Measurements from ENCODE around the gene SPINT4.
"Not testable (repeated sequence)": the region's sequence is repeated elsewhere in the genome, so short reads cannot be mapped to it uniquely, and the experiment has no call there.

The SPINT4 gene

GRCh38 chr20:45722047-45722446, at the start of gene SPINT4:
Gene SPINT4, plus strand, starts transcription at chr20:45722347. Its CDS starts 21 bp downstream, at chr20:45722368.
- no peak for DNase-seq

- DNase-seq: no peak
These were observed 49.4 kb upstream of the SPINT4 start for GRCh38 chr20:45672765-45673164.

GRCh38 chr20:45679650-45680049, 42.5 kb upstream of the SPINT4 start:
- DNase-seq: no peak

- DNase-seq: no peak
These were observed 36.3 kb upstream of the SPINT4 start for GRCh38 chr20:45685896-45686295.

- not testable (repeated sequence) for DNase-seq
These were observed 28.8 kb upstream of the SPINT4 start for GRCh38 chr20:45693346-45693745.

DNA sequence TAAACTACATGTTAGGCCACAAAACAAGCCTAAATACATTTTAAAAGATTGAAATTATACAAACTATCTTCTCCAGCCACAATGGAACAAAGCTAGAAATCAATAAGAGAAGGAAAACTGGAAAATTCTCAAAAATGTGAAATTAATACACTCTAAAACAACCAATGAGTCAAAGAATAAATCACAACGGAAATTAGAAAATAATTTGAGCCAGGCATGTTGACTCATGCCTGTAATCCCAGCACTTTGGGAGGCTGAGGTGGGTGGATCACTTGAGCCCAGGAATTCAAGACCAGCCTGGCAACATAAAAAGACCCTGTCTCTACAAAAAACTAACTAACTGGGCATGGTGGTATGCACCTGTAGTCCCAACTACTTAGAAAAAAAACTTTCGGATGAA, 26.7 kb upstream of the SPINT4 start:
- DNase-seq: no peak

GRCh38 chr20:45701104-45701503, 21.0 kb upstream of the SPINT4 start:
- no peak for DNase-seq

- no peak for DNase-seq
These were observed 20.3 kb upstream of the SPINT4 start, which contains the start of gene WFDC13 for GRCh38 chr20:45701873-45702272. Gene WFDC13, plus strand, starts transcription at chr20:45702038. Its CDS starts 86 bp downstream, at chr20:45702124.

- no peak for DNase-seq
These were observed 17.0 kb upstream of the SPINT4 start, which contains the start of gene WFDC10B for GRCh38 chr20:45704969-45705637. Gene WFDC10B, minus strand, starts transcription at chr20:45705019. Its CDS starts 19,027 bp downstream, at chr20:45685992.

DNA sequence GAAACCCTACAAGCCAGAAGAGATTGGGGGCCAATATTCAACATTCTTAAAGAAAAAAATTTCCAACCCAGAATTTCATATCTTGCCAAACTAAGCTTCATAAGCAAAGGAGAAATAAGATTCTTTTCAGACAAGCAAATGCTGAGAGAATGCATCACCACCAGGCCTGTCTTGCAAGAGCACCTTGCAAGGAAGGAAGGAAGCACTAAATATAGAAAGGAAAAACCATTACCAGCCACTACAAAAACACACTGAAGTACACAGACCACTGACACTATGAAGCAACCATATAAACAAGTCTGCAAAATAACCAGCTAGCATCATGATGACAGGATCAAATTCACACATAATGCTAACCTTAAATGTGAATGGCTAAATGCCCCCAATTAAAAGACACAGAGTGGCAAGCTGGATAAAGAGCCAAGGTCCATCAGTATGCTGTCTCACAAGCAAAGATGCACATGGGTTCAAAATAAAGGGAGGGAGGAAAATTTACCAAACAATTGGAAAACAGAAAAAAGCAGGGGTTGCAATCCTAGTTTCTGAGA, 5.9 kb upstream of the SPINT4 start:
- DNase-seq: not testable (repeated sequence)

DNA sequence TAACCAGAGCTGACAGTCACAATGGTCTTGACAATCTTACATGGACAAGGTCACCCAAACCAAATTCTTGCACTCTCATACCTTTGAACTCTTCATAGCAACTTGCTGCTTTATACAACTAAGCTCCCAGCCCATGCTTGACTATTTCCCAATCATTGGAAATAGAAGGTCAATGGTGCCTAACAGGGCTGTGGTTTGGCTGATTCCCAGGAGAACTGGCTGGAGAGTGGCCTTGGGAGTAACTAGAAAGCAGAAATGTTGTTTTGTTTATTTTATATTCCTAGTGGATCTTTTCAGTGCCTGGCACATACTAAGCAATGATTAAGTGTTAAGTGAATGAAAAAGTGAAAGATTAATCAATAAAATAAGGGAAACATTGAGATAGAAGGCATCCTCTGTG, 3.0 kb downstream of the SPINT4 start:
- no peak for DNase-seq

GRCh38 chr20:45727044-45727443, 4.9 kb downstream of the SPINT4 start:
- no peak for DNase-seq

- no peak for DNase-seq
These were observed 10.1 kb downstream of the SPINT4 start for GRCh38 chr20:45732199-45732598.

GRCh38 chr20:45735552-45735951, 13.4 kb downstream of the SPINT4 start:
- DNase-seq: no peak

DNA sequence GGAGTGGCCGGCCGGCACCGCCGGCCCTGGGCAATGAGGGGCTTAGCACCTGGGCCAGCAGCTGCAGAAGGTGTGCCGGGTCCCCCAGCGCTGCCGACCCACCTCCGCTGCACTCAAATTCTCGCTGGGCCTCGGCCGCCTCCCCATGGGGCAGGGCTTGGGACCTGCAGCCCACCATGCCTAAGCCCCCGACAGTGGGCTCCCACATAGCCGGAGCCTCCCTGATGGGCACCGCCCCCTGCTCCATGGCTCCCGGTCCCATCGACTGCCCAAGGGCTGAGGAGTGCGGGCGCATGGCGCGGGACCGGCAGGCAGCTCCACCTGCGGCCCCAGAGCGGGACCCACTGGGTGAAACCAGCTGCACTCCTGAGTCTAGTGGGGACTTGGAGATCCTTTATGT, 13.8 kb downstream of the SPINT4 start:
- no peak for DNase-seq

DNA sequence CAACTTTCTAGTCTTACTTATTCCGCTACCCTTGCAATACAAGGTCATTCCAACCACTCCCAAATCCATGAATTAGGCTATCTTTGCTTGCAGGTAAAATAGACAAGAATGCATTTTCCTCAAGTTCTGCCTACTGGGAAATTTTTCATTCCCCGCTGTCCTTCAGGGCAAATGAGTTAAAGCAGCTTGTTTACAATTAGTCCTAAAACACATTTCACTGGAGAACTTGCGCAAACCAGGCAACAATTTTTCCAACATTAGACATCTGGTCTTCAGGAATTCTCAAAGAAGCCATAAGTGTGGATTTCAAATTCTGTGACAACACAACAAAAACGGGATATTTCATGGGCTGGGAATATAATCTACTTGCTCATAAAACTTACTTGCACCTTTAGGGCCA, 20.4 kb downstream of the SPINT4 start:
- no peak for DNase-seq

- DNase-seq: no peak
These were observed 22.9 kb downstream of the SPINT4 start for GRCh38 chr20:45745015-45745414.

DNA sequence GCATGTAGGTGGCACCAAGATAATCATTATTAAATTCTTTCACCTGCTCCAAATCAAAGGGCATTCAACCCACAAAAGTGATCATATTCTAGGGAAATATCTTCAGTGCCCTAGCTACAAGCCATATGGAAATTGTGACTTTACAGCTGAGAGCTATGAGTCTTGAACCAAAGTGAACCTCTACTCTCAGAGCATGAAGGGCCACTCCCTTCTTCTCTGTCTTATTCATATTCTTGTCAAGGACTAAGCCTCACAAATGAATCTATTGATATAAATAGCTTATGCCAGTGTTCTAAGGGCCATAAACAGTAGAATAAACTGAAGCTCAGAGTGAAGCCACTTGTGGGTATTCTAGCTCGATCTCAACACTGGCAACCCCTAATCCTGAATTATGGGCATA, 29.6 kb downstream of the SPINT4 start:
- no peak for DNase-seq

DNA sequence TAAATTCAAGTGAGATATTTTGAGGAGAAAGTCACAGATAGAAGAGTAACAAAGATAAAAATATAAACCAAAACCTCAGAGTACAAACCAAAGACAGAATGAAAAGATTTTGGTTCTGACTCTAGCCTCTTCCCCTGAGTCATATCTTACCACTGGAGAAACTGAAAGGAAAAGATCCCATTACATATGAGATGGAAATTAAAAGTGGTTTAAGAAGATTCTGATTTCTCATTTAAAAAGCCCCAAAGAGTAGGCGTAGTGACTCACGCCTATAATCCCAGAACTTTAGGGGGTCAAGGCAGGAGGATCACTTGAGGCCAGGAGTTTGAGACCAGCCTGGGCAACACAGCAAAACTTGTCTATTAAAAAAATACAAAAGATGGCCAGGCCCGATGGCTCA, 30.6 kb downstream of the SPINT4 start:
- DNase-seq: peak; percentile 7

DNA sequence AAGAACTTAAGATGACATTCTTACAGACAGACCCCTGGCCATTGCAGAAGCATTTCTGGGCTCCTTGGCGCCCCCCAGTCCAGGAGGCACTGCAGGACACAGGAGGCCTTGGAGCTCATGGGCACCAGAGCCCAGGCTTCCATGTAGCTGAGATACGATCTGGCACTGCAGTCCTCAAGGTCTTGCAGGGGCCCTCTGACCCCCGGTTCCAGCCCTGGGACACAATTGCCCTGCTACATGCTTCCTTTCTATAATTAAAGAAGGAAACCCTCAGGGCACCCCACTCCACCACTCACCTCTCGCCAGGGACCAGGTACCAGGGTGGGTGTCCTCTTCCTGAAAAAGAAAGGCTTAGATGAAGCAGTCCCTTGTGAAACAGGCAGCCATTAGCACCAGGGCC, 35.9 kb downstream of the SPINT4 start:
- DNase-seq: no peak

DNA sequence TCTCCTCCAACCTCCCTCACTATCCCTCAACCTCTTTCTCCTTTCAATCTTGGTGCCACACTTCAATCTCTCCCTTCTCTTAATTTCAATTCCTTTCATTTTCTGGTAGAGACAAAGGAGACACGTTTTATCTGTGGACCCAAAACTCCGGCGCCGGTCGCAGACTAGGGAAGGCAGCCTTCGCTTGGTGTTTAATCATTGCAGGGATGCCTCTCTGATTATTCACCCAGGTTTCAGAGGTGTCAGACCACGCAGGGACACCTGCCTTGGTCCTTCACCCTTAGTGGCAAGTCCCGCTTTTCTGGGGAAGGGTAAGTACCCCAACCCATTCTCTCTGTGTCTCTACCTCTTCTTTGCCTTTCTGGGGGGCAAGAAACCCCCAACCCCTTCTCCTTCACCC, 37.8 kb downstream of the SPINT4 start:
- not testable (repeated sequence) for DNase-seq

- not testable (repeated sequence) for DNase-seq
These were observed 39.8 kb downstream of the SPINT4 start for GRCh38 chr20:45761966-45762365.

- not testable (repeated sequence) for DNase-seq
These were observed 42.6 kb downstream of the SPINT4 start for GRCh38 chr20:45764618-45765282.

- no peak for DNase-seq
These were observed 43.2 kb downstream of the SPINT4 start for GRCh38 chr20:45765307-45765875.
